ENCODE results near the gene ZNF575. TPM values are rescaled to one million over a fixed set of nuclear protein-coding genes. Genes with fewer than 3 reads are reported as not detected.
A peak's percentile ranks its signal among the peaks of the same experiment; 100 is the strongest.

Gene ZNF575
- total and polyA plus RNA-seq, 2 experiments from 2014 or later, result 0.10 to 0.65 TPM

- TF ChIP-seq, protein P1, sequence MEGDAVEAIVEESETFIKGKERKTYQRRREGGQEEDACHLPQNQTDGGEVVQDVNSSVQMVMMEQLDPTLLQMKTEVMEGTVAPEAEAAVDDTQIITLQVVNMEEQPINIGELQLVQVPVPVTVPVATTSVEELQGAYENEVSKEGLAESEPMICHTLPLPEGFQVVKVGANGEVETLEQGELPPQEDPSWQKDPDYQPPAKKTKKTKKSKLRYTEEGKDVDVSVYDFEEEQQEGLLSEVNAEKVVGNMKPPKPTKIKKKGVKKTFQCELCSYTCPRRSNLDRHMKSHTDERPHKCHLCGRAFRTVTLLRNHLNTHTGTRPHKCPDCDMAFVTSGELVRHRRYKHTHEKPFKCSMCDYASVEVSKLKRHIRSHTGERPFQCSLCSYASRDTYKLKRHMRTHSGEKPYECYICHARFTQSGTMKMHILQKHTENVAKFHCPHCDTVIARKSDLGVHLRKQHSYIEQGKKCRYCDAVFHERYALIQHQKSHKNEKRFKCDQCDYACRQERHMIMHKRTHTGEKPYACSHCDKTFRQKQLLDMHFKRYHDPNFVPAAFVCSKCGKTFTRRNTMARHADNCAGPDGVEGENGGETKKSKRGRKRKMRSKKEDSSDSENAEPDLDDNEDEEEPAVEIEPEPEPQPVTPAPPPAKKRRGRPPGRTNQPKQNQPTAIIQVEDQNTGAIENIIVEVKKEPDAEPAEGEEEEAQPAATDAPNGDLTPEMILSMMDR (conservative IDR thresholded peaks at IDR 0.05; ENCODE audit: low read depth in 2 of 2), result peak in 1 of 2 experiments; percentile 64; a peak in 3 of 4 replicates
- no peak for TF ChIP-seq STAT1 (IDR thresholded peaks at IDR 0.05; ENCODE audit: unreplicated experiment)
- no peak for TF ChIP-seq JUNB (IDR thresholded peaks at IDR 0.05; ENCODE audit: unreplicated experiment)
- 0 out of 2 replicates have a peak, but pooled peaks have one; percentile 37 for TF ChIP-seq CREB1 (CRISPR knock-in tag; IDR thresholded peaks at IDR 0.05; ENCODE audit: low read depth)
- TF ChIP-seq EZH2phosphoT487 (IDR thresholded peaks at IDR 0.05; ENCODE audit: unreplicated experiment), result no peak
- no peak for TF ChIP-seq REST (IDR thresholded peaks at IDR 0.05; ENCODE audit: unreplicated experiment)
- TF ChIP-seq EZH2 (IDR thresholded peaks at IDR 0.05; ENCODE audit: low read depth, unreplicated experiment), result no peak
- TF ChIP-seq, protein P2, sequence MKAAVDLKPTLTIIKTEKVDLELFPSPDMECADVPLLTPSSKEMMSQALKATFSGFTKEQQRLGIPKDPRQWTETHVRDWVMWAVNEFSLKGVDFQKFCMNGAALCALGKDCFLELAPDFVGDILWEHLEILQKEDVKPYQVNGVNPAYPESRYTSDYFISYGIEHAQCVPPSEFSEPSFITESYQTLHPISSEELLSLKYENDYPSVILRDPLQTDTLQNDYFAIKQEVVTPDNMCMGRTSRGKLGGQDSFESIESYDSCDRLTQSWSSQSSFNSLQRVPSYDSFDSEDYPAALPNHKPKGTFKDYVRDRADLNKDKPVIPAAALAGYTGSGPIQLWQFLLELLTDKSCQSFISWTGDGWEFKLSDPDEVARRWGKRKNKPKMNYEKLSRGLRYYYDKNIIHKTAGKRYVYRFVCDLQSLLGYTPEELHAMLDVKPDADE (IDR thresholded peaks at IDR 0.05), result no peak
- TF ChIP-seq ZNF114 (CRISPR knock-in tag; IDR thresholded peaks at IDR 0.05), result no peak
Observed at GRCh38 chr19:43503501-43504425, 29.2 kb upstream of the ZNF575 start (continued).

All from GM23338 (cell line).